ENCODE data around the gene DMAC2L.
"Not testable (repeated sequence)": the region's sequence is repeated elsewhere in the genome, so short reads cannot be mapped to it uniquely, and the experiment has no call there.

Gene DMAC2L

DNA sequence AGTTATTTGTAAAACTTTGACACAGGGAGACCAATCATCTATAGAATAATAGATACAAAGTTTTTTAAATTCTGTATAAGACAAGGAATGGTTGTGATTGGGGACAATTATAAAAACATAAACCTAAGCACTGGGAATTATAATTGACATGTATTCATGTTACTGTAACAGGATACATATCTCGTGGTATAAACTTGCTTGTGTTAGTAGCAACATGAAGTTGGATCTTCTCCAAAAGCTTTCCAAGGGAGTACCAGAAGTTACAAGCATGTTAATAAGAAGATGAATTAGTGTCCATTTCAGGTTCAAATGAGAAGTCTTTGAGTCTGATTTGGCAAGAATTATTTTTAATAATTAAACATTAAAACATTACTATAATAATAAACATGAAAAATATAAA lies 42.4 kb downstream of the DMAC2L start:
- no peak for DNase-seq (ENCODE audit: low read depth in 2 of 2, low spot score in 1 of 2)

GRCh38 chr14:50355692-50356091 lies 43.6 kb downstream of the DMAC2L start:
- DNase-seq (ENCODE audit: low read depth in 2 of 2, low spot score in 1 of 2), result no peak

- DNase-seq (ENCODE audit: low read depth in 2 of 2, low spot score in 1 of 2), result not testable (repeated sequence)
Observed at GRCh38 chr14:50356283-50356682, 44.2 kb downstream of the DMAC2L start.

GRCh38 chr14:50357124-50357523 lies 45.0 kb downstream of the DMAC2L start:
- no peak for DNase-seq (ENCODE audit: low read depth in 2 of 2, low spot score in 1 of 2)

DNA sequence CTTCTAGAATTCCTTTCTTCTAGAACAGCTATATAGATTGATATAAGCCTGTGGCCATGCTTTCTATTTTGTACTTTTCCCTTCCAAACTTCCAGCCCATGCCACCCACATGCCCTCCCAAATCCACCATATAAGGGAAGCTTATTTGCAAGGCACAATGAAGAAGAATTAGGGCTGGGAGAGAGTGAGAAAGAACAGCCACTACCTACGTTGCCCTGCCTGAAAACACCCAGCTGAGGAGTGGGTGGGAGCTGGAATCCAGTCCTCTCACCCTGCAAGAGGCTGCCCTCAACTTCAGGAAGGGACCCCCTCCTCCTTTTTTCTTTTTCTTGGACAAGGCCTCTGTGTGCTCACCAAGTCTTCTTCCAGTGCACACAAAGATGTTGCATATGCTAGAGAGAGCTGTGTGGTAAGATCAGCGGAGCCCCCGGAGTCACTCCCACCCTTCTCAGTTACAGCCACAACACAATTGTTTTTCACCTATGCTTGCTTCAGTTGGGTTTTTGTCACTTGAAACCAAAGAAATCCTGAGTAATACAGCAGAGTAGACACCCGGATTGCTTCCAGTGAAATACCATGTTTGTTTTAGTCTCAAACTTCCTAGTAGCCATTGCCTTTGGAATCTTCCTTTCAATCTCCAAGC lies 45.8 kb downstream of the DMAC2L start:
- DNase-seq (ENCODE audit: low read depth in 2 of 2, low spot score in 1 of 2), result no peak

GRCh38 chr14:50359631-50360030 lies 47.5 kb downstream of the DMAC2L start:
- DNase-seq (ENCODE audit: low read depth in 2 of 2, low spot score in 1 of 2), result no peak

DNA sequence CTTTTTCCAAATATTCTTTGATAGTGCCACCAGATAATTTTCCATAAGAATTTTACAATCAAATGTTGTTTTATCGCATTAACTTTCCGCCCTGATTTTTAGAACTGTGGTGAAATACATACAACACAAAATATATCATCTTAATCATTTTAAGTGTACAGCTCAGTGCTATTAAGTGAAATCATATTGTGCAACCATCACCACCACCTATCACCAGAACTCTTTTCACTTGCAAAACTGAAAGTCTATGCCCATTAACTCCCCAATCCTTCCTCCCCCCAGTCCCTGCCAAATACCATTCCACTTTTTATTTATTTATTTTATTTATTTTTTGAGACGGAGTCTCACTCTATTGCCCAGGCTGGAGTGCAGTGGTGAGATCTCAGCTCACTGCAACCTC lies 48.0 kb downstream of the DMAC2L start:
- DNase-seq (ENCODE audit: low read depth in 2 of 2, low spot score in 1 of 2), result no peak

- no peak for DNase-seq (ENCODE audit: low read depth in 2 of 2, low spot score in 1 of 2)
Observed at GRCh38 chr14:50360851-50361250, 48.7 kb downstream of the DMAC2L start.

DNA sequence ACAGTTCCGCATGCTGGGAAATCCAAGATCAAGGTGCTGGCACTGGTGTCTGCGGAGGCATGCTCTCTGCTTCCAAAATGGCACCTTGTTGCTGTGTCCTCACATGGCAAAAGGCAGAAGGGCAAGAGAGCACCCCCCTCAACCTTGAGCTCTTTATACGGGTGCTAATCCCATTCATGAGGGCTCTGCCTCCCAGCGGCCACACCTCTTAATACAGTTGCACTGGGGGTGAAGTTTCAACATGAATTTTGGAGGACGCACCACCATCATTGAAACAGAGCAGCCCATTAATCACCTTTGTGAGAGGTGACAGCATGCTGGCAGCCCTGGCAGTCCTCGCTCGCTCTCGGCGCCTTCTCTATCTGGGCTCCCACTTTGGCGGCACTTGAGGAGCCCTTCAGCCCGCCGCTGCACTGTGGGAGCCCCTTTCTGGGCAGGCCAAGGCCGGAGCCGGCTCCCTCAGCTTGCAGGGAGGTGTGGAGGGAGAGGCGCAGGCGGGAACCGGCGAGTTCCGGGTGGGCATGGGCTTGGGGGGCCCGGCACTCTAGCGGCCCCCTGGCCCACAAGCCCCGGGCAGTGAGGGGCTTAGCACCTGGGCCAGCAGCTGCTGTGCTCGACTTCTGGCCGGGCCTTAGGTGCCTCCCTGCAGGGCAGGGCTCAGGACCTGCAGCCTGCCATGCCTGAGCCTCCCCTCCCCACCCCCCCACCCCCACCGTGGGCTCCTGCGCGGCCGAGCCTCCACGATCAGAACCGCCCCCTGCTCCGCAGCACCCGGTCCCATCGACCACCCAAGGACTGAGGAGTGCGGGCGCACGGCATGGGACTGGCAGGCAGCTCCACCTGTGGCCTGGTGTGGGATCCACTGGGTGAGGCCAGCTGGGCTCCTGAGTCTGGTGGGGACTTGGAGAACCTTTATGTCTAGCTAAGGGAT lies 49.6 kb downstream of the DMAC2L start:
- DNase-seq (ENCODE audit: low read depth in 2 of 2, low spot score in 1 of 2), result not testable (repeated sequence)

DNA sequence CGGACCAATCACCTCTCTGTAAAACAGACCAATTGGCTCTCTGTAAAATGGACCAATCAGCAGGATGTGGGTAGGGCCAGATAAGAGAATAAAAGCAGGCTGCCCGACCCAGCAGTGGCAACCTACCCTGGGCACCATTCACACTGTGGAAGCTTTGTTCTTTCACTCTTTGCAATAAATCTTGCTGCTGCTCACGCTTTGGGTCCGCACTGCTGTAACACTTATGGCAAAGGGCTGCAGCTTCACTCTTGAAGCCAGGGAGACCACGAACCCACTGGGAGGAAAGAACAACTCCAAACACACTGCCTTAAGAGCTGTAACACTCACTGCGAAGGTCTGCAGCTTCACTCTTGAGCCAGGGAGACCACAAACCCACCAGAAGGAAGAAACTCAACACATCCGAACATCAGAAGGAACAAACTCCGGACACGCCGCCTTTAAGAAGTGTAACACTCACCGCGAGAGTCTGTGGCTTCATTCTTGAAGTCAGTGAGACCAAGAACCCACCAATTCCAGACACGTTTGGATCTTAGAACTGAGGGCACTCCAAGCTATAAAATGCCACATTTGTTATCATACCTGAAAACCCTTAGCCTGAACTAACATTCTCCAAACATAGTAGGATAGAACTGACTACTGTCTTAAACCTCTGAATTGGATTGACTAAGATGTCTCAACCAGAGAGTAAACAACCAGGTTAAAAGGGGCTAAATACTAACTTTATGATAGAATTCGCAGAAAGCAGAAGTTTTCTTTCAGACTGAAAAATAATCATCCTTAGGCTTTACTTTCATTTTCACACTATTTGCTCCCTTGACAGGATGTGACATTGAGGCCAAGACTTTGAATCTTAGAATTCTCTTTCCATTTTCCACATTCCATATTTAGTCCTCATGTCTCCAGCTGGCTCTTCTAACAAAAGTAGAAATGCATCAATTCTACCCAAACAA lies 50.9 kb downstream of the DMAC2L start:
- no peak for DNase-seq (ENCODE audit: low read depth in 2 of 2, low spot score in 1 of 2)

- no peak for DNase-seq (ENCODE audit: low read depth in 2 of 2, low spot score in 1 of 2)
Observed at GRCh38 chr14:50363714-50364111, 51.6 kb downstream of the DMAC2L start.

GRCh38 chr14:50364792-50365191 lies 52.7 kb downstream of the DMAC2L start:
- no peak for DNase-seq (ENCODE audit: low read depth in 2 of 2, low spot score in 1 of 2)

DNA sequence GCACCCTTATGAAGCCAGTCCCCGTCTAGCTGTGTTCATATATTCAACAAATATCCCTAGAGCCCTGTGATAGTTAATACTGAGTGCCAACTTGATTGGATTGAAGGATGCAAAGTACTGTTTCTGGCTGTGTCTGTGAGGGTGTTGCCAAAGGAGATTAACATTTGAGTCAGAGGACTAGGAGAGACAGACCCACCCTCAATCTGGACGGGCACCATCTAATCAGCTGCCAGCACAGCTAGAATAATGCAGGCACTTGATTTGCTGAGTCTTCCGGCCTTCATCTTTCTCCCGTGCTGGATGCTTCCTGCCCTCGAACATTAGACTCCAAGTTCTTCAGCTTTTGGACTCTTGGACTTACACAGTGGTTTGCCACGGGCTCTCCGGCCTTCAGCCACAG lies 53.4 kb downstream of the DMAC2L start:
- DNase-seq (ENCODE audit: low read depth in 2 of 2, low spot score in 1 of 2), result not testable (repeated sequence)

DNA sequence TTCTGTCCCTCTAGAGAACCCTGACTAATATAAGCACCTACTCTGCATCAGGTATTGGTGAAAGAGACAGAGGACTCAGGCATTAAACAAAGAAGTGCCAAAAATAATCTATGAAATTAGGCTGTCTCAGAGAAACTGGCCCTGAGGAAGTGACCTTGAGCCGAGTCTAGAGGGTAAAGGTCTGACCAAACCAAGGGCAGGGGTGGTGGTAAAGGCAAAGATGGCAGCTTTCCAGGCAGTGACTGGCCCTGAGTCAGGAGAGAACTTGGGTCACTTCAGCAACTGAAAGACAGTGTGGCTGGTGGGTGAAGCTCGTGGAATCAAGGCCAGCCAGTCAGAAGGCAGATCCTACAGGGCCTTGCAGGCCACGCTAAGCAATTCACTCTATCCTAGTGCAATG lies 54.0 kb downstream of the DMAC2L start:
- DNase-seq (ENCODE audit: low read depth in 2 of 2, low spot score in 1 of 2), result no peak

GRCh38 chr14:50366589-50366988 lies 54.5 kb downstream of the DMAC2L start:
- DNase-seq (ENCODE audit: low read depth in 2 of 2, low spot score in 1 of 2), result no peak

- no peak for DNase-seq (ENCODE audit: low read depth in 2 of 2, low spot score in 1 of 2)
Observed at GRCh38 chr14:50371546-50371945, 59.4 kb downstream of the DMAC2L start.

- DNase-seq (ENCODE audit: low read depth in 2 of 2, low spot score in 1 of 2), result no peak
Observed at GRCh38 chr14:50373959-50374358, 61.8 kb downstream of the DMAC2L start.

GRCh38 chr14:50375760-50376159 lies 63.6 kb downstream of the DMAC2L start:
- DNase-seq (ENCODE audit: low read depth in 2 of 2, low spot score in 1 of 2), result no peak

Data from stimulated activated CD8-positive, alpha-beta memory T cell treated with anti-CD3 and anti-CD28 coated beads, Interleukin-4, amount 100 ng/mL, for 4 hours (primary cell).